Glutamatergic neuron (in vitro differentiated cells): ENCODE measurements around the gene SIRPB1. TPM values are rescaled to one million over a fixed set of nuclear protein-coding genes. Genes with fewer than 3 reads are reported as not detected.

ENCODE experiments used
- DNase-seq: peaks from one replicate; pipeline ENCODE4 v3.0.0; 2022
- H3K27ac Mint-ChIP-seq: one replicate; pipeline ENCODE4 v1.8.0; 2020; ENCODE audit warnings: mild to moderate bottlenecking, mixed read lengths, inconsistent platforms; ENCODE audit not compliant: unreplicated experiment
- H3K27me3 Mint-ChIP-seq: one replicate; pipeline ENCODE4 v1.8.0; 2020; ENCODE audit warnings: mild to moderate bottlenecking, moderate library complexity, mixed read lengths, inconsistent platforms; ENCODE audit not compliant: unreplicated experiment
- H3K36me3 Mint-ChIP-seq: one replicate; pipeline ENCODE4 v1.8.0; 2020; ENCODE audit warnings: mild to moderate bottlenecking, mixed read lengths, inconsistent platforms; ENCODE audit not compliant: unreplicated experiment
- H3K4me1 Mint-ChIP-seq: one replicate; pipeline ENCODE4 v1.8.0; 2020; ENCODE audit warnings: mild to moderate bottlenecking, low read depth, mixed read lengths, inconsistent platforms; ENCODE audit not compliant: unreplicated experiment
- H3K4me3 Mint-ChIP-seq: one replicate; pipeline ENCODE4 v1.8.0; 2020; ENCODE audit warnings: mild to moderate bottlenecking, mixed read lengths, inconsistent platforms; ENCODE audit not compliant: unreplicated experiment
- H3K9me3 Mint-ChIP-seq: one replicate; pipeline ENCODE4 v1.8.0; 2020; ENCODE audit warnings: mild to moderate bottlenecking, moderate library complexity, mixed read lengths, inconsistent platforms; ENCODE audit not compliant: unreplicated experiment
- CTCF ChIP-seq: fragments of 200-600 bp; sonication (generic); IDR thresholded peaks from one replicate; pipeline ENCODE4 v1.5.0; 2021; ENCODE audit not compliant: partially characterized antibody, unreplicated experiment
- total RNA-seq: library from RNA; stranded (reverse); fragmentation: NEBNext Ultra II Directional; extraction: Animal tissue kit (Norgen Biotek cat#: 25700); gene quantifications from one replicate; pipeline ENCODE4 v1.2.1, GENCODE V29; 2021; ENCODE audit not compliant: unreplicated experiment

Gene SIRPB1
- total RNA-seq, 1 donor from 2014 or later: not detected

GRCh38 chr20:1626528-1627199 lies 6.9 kb upstream of the SIRPB1 start:
- Mint-ChIP-seq H3K9me3 (no peaks in the 10 kb centered on the region), H3K27me3 (peaks cover 2% of the 10 kb centered on the region), H3K36me3 (no peaks in the 10 kb centered on the region), H3K27ac (no peak overlapping the region), H3K4me1 (no peaks in the 10 kb centered on the region), H3K4me3 (no peak overlapping the region)
- DNase-seq: no peak
- no peak for TF ChIP-seq CTCF

DNA sequence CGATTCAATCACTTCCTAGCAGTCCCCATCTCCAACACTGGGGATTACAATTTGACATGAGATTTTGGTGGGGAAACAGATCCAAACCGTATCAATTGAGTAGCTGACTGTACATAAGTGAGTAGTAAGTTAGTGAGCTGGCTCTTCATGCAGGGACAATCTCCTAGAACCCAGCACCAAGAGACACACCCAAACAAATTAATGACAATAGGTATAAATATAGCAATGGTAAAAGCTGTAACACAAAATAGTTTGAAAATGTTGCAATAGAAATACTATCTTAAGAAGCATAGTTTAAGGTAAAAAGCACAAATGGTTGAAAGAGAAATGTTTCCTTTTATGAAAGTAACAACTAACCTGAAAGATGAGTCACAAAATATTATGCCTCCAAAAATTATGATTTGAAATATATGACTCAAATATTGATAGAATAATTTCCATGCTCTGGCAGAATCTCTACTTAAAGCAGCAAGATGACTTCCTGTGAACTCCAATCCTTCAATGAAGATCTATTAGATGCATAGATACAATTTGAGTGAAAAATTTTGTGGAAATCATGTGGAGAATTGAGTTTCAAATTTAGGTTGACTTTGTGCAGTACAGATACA lies 5.4 kb upstream of the SIRPB1 start:
- no peak for TF ChIP-seq CTCF
- no peaks in the 10 kb centered on the region for H3K4me1 Mint-ChIP-seq
- peaks cover 4% of the 10 kb centered on the region for H3K27me3 Mint-ChIP-seq
- no peak overlapping the region for H3K27ac Mint-ChIP-seq
- H3K36me3 Mint-ChIP-seq: no peaks in the 10 kb centered on the region
- H3K9me3 Mint-ChIP-seq: no peaks in the 10 kb centered on the region
- H3K4me3 Mint-ChIP-seq: no peak overlapping the region
- no peak for DNase-seq

GRCh38 chr20:1623501-1624205 lies 3.8 kb upstream of the SIRPB1 start:
- TF ChIP-seq CTCF: no peak
- Mint-ChIP-seq H3K4me3 (no peak overlapping the region), H3K4me1 (no peaks in the 10 kb centered on the region), H3K9me3 (no peaks in the 10 kb centered on the region), H3K27me3 (peaks cover 4% of the 10 kb centered on the region), H3K27ac (no peak overlapping the region), H3K36me3 (no peaks in the 10 kb centered on the region)
- no peak for DNase-seq

DNA sequence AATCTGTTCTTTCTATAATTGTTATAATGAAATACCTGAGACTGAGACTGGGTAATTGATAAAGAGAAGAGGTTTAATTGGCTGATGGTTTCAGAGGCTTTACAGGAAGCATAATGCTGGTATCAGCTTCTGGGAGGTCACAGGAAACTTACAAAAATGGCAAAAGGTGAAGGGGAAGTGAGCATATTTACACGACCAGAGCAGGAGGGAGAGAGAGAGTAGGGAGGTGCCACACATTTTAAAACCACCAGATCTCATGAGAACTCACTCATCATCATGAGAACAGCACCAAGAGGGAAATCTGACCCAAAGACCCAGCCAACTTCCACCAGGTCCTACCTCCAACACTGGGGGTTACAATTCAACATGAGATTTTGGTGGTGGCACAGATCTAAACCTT lies 2.6 kb upstream of the SIRPB1 start:
- H3K27me3 Mint-ChIP-seq: peaks cover 4% of the 10 kb centered on the region
- no peak for DNase-seq
- no peak overlapping the region for H3K4me3 Mint-ChIP-seq
- H3K27ac Mint-ChIP-seq: no peak overlapping the region
- no peaks in the 10 kb centered on the region for H3K4me1 Mint-ChIP-seq
- H3K36me3 Mint-ChIP-seq: no peaks in the 10 kb centered on the region
- TF ChIP-seq CTCF: no peak
- H3K9me3 Mint-ChIP-seq: no peaks in the 10 kb centered on the region

GRCh38 chr20:1621316-1621715 lies 1.5 kb upstream of the SIRPB1 start:
- TF ChIP-seq CTCF: no peak
- no peak for DNase-seq
- Mint-ChIP-seq H3K9me3 (no peaks in the 10 kb centered on the region), H3K36me3 (no peaks in the 10 kb centered on the region), H3K27ac (no peak overlapping the region), H3K4me3 (no peak overlapping the region), H3K27me3 (peaks cover 4% of the 10 kb centered on the region), H3K4me1 (no peaks in the 10 kb centered on the region)
